ENCODE measurements around the gene DHRS3. TPM values are rescaled to one million over a fixed set of nuclear protein-coding genes. Genes with fewer than 3 reads are reported as not detected.
"Not testable (repeated sequence)": the region's sequence is repeated elsewhere in the genome, so short reads cannot be mapped to it uniquely, and the experiment has no call there.

Gene DHRS3
- total RNA-seq, 1 donor from 2014 or later, result 71.4 TPM

GRCh38 chr1:12542616-12543592 is 75.1 kb downstream of the DHRS3 start:
- no peak for DNase-seq (ENCODE audit: extremely low read depth, low read depth, low spot score)

GRCh38 chr1:12542138-12542465 is 75.9 kb downstream of the DHRS3 start:
- DNase-seq (ENCODE audit: extremely low read depth, low read depth, low spot score), result no peak

- DNase-seq (ENCODE audit: extremely low read depth, low read depth, low spot score), result no peak
Measured at GRCh38 chr1:12541274-12542137, 76.5 kb downstream of the DHRS3 start.

GRCh38 chr1:12540580-12541273 is 77.3 kb downstream of the DHRS3 start:
- no peak for DNase-seq (ENCODE audit: extremely low read depth, low read depth, low spot score)

- DNase-seq (ENCODE audit: extremely low read depth, low read depth, low spot score), result peak; percentile 36
Measured at GRCh38 chr1:12539705-12540579, 78.1 kb downstream of the DHRS3 start.

- no peak for DNase-seq (ENCODE audit: extremely low read depth, low read depth, low spot score)
Measured at GRCh38 chr1:12539320-12539704, 78.7 kb downstream of the DHRS3 start.

- not testable (repeated sequence) for DNase-seq (ENCODE audit: extremely low read depth, low read depth, low spot score)
Measured at GRCh38 chr1:12538536-12538935, 79.5 kb downstream of the DHRS3 start.

- DNase-seq (ENCODE audit: extremely low read depth, low read depth, low spot score), result no peak
Measured at GRCh38 chr1:12537906-12538461, 80.0 kb downstream of the DHRS3 start.

- DNase-seq (ENCODE audit: extremely low read depth, low read depth, low spot score), result no peak
Measured at GRCh38 chr1:12537294-12537693, 80.7 kb downstream of the DHRS3 start.

GRCh38 chr1:12536023-12536639 is 81.9 kb downstream of the DHRS3 start:
- no peak for DNase-seq (ENCODE audit: extremely low read depth, low read depth, low spot score)

GRCh38 chr1:12532405-12533315 is 85.3 kb downstream of the DHRS3 start:
- DNase-seq (ENCODE audit: extremely low read depth, low read depth, low spot score), result no peak

GRCh38 chr1:12531179-12531499 is 86.9 kb downstream of the DHRS3 start:
- DNase-seq (ENCODE audit: extremely low read depth, low read depth, low spot score), result no peak

GRCh38 chr1:12530462-12531178 is 87.4 kb downstream of the DHRS3 start:
- no peak for DNase-seq (ENCODE audit: extremely low read depth, low read depth, low spot score)

GRCh38 chr1:12529640-12530174 is 88.3 kb downstream of the DHRS3 start:
- no peak for DNase-seq (ENCODE audit: extremely low read depth, low read depth, low spot score)

GRCh38 chr1:12528021-12528852 is 89.8 kb downstream of the DHRS3 start:
- DNase-seq (ENCODE audit: extremely low read depth, low read depth, low spot score), result no peak

- no peak for DNase-seq (ENCODE audit: extremely low read depth, low read depth, low spot score)
Measured at GRCh38 chr1:12527564-12527963, 90.4 kb downstream of the DHRS3 start.
